Activated CD4-positive, CD25-positive, alpha-beta regulatory T cell treated with anti-CD3 and anti-CD28 coated beads, Interleukin-2, amount 50 U/mL, for 24 hours (primary cell): ENCODE measurements around the gene ITCH.
A peak's percentile ranks its signal among the peaks of the same experiment; 100 is the strongest.
"Not testable (repeated sequence)": the region's sequence is repeated elsewhere in the genome, so short reads cannot be mapped to it uniquely, and the experiment has no call there.

ENCODE experiments used
- ATAC-seq, 2 donors: fragments of 150-1000 bp; cut with Tn5 transposase; one replicate each; pipeline ENCODE4 v1.10.0; 2021; ENCODE audit warnings: mild to moderate bottlenecking in 1 of 2, moderate library complexity in 1 of 2

The ITCH gene

DNA sequence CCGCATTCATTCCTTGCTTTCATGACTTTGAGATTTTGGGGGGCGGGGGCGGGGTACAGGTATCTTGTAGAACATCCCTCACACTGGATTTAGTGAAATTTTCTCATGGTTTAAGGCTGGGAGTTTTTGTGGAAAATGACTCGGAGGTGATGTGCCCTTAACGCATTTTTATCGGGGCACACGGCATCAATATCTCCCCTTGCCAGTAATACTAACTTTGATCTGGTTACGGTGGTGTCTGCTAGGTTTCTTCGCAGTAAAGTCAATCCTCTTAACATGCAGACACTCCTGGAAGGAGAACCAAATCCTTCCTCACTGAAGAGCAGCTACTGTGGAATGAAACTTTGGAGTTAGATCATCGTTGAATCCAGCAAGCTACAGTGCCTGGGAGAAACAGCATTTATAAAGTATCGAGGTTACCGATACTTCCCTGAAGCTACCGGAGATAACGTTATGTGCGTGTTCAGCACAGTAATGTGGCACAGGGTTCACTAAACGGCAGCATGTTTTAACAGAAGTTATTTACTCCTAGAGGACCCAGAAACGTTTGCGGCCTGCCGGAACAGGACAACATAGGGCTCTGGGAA lies 151.9 kb downstream of the ITCH start:
- ATAC-seq: peak in 1 of 2 donors; percentile 1

DNA sequence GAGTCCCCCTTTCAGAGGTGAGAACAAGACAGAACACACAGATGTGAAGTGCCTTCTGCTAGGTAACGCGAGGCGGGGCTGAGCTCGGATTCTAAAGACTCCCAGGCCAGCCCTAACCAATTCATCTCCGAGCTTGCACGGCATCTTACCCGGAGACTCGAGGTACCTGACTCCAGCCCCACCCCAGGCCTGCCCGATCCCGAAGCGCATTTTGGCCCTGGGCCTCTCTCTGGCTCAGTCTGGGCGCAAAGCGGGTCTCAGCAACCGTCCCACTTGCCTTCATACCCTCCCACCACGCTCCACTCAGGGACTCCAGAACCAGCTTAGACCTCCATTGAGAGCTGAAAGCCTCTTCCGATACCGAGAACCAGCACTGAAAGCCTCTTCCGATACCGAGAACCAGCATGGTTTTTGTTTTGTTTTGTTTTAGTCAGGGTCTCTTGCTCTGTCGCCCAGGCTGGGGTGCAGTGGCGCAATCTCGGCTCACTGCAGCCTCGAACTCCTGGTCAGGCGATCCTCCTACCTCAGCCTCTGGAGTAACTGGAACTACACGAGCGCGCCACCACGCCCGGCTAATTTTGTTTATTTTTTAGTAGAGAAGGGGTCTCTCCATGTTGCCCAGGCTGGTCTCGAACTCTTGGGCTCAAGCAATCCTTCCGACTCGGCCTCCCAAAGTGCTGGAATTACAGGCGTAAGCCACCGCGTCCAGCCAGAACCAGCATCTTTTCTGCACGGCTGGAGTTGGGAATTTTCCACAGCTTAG lies 152.6 kb downstream of the ITCH start:
- ATAC-seq: peak; percentile 56 to 66

DNA sequence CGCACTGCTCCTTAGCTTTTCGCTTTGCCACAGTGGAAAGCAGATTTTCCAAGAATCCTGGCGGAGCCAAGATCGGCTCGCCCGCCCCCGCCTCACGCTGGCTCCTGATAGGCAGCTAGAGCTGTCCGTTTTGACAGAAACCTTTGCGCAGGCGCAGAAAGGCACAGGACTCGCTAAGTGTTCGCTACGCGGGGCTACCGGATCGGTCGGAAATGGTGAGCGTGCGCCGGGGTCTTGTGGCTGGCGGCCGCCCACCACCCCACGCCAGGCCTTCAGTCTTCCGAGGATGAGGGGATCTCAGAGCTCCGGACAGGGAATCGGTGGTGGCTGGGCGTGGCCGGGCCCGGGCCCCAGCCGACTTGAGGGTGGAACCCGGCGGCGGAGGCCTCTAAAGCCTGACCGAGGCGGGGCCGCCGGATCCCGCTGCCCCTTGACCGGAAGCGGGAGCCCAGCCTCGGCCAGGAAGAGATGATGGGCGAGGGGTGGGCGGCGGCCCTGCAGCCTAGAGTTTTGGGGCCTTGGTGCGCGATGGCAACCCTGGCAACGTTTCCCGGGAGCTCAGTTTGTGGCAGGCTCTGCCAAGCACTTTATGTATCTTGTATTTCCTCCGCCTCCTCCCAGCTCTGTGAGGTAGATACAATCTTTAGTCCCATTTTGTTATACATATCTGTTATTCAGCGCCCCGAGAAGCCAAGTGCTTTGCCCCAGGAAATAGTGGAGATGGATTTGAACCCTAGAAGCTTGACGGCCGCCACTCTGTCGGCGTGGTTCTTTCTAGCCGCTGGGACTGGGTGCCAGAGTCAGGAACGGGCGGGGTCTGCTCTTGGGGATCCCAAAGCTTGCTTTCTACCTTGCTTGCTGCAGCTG lies 153.4 kb downstream of the ITCH start, which contains the start of gene DYNLRB1:
Gene DYNLRB1, plus strand, starts transcription at position 176 of the 867 bp plus-strand sequence. Its CDS starts 37 bp downstream, at position 213.
- peak; percentile 78 to 85 for ATAC-seq

DNA sequence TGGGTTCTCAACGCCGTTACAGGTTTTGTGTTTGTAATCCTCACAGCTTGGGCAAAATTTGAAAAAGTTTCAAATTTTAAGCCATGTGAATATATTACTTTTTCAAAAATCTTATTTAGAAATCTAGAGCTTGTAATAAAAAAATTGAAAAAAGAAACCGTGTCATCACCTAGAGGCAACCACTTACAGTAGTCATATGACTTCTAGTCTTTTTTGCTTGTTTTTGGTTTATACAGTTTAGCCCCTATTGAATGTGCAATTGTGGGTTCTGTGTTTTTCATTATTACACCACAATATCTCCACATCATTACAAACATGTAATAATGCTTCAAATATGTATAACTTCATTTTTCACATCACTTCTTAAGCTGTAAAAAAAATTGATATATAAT lies 154.0 kb downstream of the ITCH start:
- ATAC-seq: peak; percentile 20 to 46

DNA sequence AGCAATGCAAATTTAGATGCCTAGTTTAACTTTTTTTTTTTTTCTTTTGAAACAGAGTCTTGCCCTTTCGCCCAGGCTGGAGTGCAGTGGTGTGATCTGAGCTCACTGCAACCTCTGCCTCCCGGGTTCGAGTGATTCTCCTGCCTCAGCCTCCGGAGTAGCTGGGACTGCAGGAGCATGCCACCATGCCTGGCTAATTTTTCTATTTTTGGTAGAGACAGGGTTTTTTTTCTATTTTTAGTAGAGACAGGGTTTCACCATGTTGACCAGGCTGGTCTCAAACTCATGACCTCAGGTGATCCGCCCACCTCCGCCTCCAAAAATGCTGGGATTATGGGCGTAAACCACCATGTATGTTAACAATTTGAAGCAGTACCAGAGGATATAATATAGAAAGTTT lies 155.8 kb downstream of the ITCH start:
- not testable (repeated sequence) for ATAC-seq

DNA sequence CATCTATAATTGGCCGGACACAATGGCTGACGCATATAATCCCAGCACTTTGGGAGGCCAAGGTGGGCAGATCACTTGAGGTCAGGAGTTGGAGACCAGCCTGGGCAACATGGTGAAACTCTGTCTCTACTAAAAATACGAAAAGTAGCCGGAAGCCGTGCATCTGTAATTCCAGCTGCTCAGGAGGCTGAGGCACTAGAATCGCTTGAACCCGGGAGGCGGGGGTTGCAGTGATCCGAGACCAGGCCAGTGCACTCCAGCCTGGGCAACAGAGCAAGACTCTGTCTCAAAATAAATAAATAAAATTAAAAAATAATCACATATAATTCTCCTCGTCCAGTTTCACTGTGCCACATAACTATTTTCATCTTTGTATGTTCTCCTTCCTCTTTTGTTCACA lies 156.8 kb downstream of the ITCH start:
- ATAC-seq: not testable (repeated sequence)

DNA sequence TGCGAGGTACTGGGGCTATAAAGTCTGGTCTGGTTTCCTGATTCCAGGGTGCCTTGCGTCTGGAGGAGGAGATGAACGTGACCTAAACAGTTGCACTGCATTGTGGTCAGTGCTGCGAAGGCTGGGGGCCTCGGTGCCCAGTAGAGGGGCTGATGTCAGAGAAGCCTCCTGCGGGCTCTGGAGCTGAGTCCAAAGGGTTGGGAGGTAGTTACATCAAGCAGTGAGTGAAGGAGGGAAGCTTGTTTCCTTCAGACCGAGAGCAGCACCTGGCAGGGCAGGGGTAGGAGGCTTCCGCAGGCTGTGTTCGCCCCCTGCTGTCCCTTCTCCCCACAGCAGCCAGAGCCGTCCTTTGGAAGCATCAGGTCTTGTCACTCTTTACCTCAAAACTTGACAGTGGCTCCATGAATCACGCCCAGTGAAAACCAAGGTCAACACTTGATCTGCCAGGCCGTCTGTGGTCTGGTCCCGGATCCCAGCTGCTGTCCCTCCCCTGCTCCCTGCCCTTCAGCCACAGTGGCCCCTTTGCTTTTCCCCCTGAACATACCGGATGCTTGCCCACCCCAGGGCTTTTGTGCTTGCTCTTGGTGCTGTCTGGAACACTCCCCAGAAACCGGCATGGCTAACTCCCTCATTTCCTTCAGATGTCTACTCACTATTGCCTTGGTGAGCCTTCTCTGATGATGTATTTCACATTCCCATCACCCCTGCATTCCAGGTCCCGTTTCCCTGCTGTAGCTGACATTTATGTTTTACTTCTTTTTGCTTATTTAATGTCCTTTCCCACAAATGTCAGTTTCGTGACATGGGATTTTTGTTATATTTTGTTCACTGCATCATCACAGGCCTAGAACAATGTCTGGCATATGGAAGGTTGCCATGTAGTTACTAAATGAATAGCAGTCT lies 160.1 kb downstream of the ITCH start:
- peak in 1 of 2 donors; percentile 76 for ATAC-seq

DNA sequence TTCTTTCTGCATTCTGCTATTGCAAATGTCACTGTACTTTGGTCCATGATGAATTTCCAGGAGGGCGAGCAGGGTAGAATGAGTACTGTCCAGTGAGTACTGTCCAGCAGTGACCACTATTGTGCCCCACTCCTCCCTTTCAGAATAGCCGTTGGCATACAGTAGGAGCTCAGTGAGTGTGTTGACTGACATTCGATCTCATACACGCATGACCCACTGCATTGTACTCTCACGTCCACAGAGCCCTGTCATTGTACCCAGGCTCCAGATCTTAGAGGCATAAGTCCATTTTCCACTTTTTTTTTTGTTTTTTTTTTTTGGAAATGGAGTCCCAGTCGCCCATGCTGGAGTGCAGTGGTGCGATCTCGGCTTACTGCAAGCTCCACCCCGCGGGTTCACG lies 161.4 kb downstream of the ITCH start:
- ATAC-seq: no peak

DNA sequence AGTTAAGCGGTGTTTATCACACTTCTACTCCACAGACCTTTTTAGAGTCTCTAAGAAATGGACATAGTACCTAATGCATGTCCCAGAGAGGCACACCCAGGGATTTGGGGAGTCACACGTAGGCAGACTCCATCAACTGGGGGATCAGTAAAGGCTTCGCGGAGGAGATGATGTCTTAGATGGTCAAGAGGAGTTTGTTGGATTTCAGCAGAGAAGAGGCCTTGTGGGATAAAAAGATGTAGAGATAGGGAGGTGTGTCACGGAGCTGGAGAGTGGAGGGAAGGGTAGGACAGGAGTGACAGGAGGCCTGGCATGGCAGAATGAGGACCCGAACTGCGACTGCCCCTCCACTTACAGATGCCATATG lies 162.3 kb downstream of the ITCH start:
- no peak for ATAC-seq

DNA sequence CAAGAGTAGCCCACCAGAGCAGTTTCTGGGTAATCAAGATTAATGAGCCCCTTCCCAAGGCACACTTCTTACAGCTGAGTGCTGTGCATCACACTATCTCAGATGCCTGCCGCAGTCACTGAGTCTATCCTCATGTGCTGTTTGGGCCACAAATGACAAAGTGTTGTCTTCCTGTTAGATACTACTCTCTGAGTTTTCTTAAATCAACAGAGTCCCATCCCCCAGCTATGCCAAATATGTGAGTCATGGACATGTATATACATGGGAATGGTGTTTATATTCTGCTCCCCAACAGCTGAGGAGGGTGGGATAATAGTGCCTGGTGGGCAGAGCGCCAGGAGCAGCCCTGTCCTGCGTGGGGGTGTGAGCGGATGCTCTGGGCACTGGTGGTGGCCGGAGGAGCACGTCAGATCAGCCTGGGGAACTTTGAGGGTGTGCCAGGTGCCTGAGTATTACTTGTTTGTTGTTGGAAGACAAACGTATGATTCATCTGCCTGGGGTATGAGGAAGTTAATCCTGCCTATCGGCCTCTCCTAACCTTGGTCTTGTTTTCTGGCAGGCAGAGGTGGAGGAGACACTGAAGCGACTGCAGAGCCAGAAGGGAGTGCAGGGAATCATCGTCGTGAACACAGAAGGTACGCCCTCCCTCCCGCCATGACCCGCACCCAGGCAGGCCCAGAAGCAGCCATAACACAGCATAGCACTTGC lies 162.8 kb downstream of the ITCH start:
- no peak for ATAC-seq

DNA sequence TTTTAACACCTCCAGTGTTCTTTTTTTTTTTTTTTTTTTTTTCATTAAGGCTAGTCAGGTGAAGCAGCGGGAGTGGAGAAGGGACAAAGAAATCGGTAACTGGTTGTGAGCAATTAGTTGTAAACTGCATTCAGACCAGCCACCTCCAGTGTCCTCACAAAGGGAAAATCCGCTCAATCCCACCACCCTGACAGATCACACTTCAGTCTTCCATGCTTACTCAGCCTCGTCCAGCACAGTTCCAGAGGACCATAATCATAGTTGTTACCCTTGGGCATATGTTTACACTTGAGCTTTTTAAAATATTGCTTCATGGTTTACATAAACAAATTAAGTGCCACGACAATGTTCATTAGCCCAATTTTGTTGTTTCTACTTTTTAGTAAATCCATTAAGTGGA lies 163.4 kb downstream of the ITCH start:
- no peak for ATAC-seq

DNA sequence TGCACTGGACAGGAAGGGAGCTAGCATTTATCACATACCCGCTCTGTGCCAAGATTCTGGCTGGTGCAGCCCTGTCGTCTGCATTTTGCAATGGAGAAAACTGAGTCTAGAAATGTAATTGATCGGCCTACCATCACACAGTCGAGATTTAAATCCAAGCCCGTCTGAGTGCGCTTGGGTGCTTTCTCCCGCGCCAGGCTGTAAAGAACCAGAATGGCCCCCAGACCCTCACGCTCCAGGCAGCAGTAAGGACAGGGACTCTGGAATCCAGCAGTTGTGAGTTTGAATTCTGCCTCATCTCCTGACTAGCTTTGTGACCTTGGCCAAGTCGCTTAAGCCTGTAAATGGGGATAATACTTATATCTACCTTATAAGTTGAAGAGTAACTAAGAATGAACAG lies 163.9 kb downstream of the ITCH start:
- ATAC-seq: no peak

DNA sequence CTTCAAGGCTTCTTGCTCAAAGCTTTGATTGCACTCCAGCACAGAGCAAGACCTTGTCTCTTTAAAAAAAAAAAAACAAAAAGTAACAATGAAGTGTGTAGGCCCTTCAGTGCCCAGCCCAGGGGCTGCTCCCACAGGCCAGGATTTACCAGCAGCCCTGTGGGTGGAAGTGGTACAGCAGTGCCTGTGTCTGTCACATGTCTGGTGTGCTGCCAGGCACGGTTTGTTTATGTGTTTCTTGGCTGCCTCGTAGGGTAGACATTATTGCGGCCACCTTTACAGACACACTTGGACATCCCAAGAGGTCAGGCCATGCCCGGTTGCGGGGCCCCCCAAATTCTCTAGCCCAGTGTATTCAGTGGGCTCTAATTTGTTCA lies 165.8 kb downstream of the ITCH start:
- no peak for ATAC-seq

DNA sequence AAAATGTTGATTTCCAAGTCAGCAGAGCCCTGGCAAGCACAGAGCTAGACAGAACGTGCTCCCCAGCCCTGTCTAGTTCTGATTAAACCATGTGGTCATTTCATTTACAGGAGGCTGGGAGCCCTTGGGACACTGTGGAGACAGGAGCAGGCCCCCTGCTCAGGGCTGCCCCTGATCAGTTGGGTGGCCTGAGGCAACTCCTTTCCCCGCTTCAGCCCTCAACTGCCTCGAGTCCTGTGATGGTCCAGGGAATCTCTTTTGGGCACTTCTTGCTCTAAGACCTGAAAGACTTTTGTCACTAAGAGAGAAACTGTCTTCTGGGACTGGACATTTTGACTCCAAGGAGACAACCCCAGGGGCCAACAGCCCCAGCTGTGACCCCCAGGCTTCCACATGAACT lies 166.7 kb downstream of the ITCH start:
- no peak for ATAC-seq

DNA sequence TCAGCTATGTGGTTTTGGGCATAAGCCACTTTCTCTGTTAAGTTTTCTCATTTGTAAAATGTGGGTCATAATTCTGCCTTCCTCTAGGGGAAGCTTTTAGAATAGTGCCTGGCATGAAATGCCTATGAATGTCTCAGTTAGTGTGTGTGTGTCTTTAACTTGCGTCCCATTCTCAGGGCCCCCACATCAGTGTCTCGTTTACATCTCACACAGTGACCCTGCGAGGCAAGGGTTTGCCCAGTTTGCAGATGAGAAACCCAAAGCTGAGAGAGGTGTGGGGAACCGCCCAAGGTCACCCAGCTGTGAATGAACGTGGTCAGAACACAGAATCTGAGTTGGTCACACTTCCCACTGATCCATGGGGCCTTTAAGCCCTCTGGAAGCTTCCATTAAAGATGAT lies 167.3 kb downstream of the ITCH start:
- no peak for ATAC-seq

DNA sequence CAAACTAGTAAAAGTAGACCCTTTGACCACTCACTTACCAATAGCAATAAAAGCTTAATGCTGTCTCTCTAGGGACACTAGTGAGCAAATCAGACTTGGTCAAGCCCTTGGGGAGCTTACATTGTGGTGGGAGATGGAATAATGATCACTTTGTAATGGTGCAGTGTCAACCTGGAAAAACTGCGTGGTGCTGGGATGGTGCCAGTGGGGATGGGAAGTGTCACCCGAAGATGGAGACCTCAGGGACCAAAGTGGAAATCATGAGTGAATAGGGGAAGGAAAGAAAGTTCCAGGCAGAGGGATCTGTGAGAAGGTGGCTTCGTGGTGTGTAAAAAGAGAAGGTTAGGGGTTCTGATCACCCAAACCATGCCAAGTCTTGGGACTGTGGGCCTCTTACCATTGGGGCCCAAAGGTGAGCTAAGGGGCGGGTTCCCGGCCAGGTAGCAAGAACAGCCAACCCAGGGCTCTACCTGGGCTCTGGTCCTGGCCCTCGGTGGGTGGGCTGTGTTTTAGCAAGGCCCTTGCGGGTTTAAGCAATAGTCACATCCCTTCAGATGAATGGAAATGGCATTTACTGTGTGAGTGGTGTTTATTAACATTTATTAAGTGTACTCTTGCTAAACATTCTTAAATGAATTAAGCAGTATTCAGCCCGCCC lies 168.7 kb downstream of the ITCH start:
- ATAC-seq: no peak

DNA sequence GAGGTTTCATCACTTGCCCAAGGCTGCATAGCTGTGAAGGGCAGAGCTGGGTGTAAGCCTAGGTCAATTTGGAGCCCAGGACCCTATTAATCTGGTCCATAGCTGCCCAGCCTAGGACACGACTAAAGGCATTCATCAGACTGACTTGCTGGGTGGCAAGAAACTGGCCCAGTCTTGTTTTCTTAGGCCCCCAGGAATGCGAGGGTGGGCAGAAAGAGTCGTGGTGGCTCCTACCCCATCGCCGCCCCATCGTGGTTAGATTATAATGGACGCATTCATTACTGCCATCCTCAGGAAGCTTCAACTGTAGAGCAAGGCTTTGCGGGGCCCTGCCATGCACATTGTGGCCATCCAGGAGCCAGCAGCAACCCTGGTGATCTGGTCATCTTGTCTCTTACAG lies 169.2 kb downstream of the ITCH start:
- ATAC-seq: no peak

DNA sequence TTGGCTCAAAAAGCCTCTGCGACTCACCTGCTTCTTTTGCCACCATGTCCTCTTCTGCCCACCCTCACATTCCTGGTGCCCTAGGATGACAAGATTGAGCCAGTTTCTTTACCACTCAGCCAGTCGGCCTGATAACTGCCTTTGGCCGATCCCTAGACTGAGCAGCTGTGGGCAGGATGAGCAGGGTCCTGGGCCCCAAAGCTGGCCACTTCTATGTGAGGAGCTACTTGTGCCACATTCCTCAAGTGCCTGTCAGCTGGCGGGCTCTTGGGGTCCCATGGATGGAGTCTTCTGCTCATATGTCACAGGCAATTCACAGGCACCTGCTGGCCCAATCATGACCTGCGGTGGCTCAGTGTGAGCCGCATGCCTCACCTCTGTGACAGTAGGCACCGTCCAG lies 169.7 kb downstream of the ITCH start:
- ATAC-seq: no peak

DNA sequence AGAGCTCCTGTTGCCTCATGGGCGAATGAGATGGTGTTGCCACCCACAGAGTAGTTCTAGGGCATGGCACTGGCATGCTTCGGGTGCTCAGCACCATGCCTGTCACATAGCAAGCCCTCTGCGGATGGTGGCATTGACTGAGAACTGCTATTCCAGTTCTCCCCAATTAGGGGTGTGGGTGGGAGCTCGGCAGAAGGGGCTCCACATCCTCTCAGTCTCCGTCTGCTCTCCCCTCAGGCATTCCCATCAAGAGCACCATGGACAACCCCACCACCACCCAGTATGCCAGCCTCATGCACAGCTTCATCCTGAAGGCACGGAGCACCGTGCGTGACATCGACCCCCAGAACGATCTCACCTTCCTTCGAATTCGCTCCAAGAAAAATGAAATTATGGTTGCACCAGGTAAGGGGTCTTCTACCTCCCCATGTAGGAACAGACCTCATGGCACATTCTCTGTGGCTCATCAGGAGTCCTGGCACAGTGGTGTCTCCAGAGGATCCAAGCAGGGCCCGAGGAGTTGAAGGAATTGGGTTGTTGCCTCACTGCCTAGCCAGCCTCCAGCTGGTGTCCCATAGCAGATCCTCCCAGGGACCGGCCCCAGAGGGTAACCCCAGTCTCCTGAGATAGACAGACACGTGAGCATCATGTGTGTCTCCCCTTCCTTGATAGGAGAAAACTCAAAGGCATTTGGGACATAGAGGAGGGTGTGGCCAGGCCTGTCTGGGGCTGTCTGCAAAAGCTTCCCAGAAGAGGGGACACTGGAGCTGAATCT lies 171.5 kb downstream of the ITCH start:
- ATAC-seq: no peak

DNA sequence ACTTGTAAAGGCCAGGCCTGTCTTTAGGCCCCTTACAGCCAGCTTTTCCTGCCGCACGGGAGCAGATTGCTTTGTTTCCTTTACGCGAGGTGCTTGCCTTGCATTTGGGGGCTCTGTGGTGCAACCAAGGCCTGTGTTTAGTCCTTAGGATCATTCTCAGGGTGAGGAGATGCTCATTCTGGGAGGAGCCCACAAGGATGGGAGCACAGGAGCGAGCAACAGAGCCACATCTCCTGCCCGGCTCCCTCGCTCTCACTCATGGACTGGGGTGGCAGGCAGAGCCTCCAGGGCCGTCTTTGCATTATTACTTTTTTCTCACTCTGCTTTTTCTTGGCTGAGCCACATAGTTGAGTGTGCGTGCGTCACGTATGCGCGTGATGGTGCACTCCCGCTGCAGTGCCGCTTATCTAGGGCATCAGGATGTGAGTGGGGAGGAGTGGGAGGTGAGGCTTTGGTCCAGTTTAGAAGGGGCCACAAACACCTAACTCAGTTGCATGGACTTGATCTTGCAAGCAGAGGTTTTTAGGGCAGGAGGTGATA lies 172.3 kb downstream of the ITCH start:
- ATAC-seq: no peak
